VCaP (cell line): ENCODE measurements around the gene KCNQ2.

Experiments used
- H3K27ac ChIP-seq: fragments of 450-650 bp; 2 replicates; pipeline ENCODE4 v1.5.1; 2017
- TF ChIP-seq, protein P1 (sequence below): fragments of 450-650 bp; conservative IDR thresholded peaks from 2 replicates; pipeline ENCODE4 v1.5.1; 2017; ENCODE audit warnings: mild to moderate bottlenecking, moderate library complexity

KCNQ2 gene

DNA sequence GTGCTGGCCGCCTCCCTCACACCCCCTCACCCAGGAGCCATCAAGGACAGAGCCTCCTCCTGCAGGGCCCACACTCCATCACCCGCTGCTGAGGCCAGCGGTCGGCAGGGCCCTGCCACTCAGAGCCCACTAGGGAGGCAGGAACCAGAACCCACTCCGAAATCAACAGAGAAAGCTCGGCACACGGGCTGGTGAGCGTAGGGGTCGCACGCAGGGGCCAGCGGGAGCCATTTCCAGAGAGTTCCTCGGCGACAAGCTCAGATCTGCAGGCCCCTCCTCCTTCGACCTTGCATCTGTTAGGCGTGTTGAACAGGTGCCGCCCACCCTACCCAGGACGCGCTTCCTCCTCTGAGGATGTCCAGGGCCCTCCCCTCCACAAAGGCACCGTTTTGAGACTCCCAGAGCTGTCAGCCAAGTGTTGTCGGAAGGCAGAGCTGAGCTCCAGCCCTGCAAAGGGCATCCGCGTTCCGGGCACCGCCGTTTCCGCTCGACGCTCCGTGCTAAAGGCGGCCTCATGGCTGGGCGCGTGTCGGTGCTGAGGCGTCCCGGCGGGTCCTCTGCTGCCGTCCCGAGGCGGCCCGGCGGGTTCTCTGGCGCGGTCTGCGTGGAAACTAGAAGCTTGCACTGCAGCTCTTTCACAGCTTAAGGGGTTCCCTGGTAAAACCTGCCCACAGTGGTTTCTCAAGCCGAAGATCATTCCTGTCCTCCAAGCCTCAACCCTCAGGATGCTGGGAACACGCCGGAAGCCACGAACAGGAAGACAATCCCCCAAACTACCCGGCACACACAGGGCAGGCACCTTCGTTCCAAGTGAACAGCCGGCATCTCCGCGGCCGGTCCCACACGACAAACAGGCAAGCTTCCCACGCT, 6.8 kb downstream of the KCNQ2 start:
- H3K27ac ChIP-seq: no peak overlapping the region
- TF ChIP-seq, protein P1, sequence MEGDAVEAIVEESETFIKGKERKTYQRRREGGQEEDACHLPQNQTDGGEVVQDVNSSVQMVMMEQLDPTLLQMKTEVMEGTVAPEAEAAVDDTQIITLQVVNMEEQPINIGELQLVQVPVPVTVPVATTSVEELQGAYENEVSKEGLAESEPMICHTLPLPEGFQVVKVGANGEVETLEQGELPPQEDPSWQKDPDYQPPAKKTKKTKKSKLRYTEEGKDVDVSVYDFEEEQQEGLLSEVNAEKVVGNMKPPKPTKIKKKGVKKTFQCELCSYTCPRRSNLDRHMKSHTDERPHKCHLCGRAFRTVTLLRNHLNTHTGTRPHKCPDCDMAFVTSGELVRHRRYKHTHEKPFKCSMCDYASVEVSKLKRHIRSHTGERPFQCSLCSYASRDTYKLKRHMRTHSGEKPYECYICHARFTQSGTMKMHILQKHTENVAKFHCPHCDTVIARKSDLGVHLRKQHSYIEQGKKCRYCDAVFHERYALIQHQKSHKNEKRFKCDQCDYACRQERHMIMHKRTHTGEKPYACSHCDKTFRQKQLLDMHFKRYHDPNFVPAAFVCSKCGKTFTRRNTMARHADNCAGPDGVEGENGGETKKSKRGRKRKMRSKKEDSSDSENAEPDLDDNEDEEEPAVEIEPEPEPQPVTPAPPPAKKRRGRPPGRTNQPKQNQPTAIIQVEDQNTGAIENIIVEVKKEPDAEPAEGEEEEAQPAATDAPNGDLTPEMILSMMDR: no peak

DNA sequence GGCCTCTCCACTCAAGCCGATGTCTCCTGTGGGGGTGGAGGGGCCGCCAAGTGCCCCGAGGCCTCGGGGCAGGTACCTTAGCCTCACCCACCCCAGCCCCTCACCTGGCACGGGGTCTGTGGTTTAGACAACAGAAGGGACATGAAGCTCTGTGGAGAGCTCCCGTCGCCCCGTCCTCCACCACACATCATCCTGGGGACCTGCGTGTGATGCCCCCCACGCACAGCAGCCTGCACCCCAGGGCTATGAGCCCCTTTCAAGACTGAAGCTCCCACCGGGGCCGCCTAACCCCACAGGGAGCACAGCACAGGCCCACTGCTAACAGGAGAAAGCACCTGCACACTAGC, 8.2 kb downstream of the KCNQ2 start:
- TF ChIP-seq, protein P1: no peak
- H3K27ac ChIP-seq: no peak overlapping the region

DNA sequence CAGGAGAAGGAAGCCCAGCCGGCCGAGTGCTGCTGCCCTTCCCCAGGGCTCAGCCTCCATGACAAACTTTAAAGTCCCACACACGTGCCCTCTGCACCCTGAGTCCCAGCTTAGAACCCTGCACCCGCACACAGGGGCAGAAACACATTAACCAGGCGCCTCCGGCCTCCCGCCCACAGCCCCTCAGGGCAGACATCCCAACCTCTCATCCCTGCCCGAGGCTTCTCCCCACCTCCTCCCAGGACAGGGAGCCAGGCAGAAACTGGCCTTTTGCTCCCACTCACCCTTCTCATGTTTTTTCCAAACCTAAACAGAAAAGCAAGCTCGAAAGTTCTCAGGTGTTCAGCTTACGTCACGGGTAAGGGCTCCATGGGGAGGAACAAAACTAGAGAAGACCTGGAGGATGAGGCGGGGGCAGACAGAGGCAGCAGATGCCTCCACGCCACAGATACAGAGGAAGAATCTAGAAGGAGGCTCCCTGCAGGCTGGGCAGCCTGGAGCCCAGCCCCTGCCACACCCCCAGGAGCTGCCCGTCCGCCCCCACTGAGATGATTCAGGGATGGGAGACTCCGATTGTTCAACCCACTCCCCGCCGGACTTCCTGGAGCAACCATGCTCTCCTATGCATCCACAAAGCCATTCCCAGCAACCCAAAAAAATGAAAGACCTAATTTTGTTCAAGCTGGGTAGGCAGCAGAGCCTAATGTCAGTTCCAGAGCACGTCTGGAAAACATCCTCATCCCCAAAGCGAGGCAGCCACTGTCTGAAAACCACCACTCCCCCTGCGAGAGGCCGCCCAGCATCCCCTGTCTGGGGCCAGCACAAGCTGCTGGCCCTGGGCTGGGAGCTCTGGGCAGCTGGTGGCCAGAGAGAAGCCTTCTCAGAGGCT, 8.8 kb downstream of the KCNQ2 start:
- TF ChIP-seq, protein P1: no peak
- H3K27ac ChIP-seq: no peak overlapping the region

DNA sequence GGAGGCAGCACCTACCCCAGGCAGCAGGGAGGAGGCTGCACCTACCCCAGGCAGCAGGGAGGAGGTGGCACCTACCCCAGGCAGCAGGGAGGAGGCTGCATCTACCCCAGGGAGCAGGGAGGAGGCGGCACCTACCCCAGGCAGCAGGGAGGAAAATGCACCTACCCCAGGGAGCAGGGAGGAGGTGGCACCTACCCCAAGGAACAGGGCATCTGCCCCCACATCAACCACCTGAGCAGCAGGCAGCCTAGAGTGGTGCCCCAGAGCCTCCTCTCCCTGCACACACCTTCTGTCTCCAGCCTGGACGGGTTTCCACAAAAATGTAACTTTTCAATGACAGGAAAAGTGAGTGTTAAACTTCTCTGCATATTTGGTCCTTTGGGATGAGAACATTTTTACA, 10.2 kb downstream of the KCNQ2 start:
- no peak overlapping the region for H3K27ac ChIP-seq
- TF ChIP-seq, protein P1: no peak

DNA sequence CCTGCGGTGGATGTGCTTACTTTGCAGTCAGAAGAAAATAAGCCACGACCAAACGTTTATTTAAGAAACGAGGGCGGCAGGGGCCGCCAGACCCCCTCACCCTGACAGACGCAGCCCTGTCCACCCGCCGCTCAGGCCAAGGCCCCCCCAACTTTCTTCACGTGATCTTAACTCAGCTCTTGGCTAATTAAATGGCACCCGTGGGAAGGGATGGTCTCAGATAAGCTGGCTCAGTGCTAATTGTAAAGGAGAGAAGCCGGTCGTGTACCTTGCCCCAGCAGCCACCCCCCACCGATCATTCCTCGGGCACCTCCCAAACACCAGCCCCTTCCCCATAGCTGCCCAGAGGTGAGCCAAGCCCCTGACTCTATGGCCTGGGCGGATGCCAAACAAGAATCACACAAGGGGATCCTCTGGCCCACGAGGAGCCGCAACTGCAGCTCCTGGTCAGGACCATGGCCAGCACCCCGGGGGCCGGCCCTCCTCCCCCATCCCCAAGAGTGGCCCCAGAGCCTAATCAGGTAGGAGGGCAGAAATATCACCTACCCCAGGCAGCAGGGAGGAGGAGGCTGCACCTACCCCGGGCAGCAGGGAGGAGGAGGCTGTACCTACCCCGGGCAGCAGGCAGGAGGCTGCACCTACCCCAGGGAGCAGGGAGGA, 11.2 kb downstream of the KCNQ2 start:
- TF ChIP-seq, protein P1: no peak
- no peak overlapping the region for H3K27ac ChIP-seq

DNA sequence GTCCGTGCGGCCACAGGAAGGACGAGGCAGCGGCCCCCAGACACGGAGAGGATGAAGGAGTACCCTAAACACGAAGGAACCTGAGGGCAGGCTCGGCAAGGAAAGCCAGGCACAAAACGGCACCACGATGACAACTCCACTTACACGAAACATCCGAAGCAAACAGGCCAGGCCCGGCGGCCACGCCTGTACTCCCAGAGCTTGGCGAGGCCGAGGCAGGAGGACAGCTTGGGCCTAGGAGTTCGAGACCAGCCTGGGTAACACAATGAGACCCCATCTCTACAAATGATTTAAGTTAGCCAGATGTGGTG, 13.4 kb downstream of the KCNQ2 start:
- TF ChIP-seq, protein P1: no peak
- no peak overlapping the region for H3K27ac ChIP-seq
